Astrocyte of the cerebellum (primary cell): ENCODE data around the gene TMEM185B.
"Not testable (repeated sequence)": the region's sequence is repeated elsewhere in the genome, so short reads cannot be mapped to it uniquely, and the experiment has no call there.

Source experiments
- DNase-seq: peaks from one replicate; pipeline ENCODE4 v3.0.0-alpha.2; 2011; ENCODE audit warnings: low read depth
- H3K4me3 ChIP-seq: 2 replicates; pipeline ENCODE4 v1.5.1; 2011; ENCODE audit warnings: mild to moderate bottlenecking, low read depth, low read length, moderate library complexity
- CTCF ChIP-seq: IDR thresholded peaks from 2 replicates; pipeline ENCODE4 v1.5.1; 2012; ENCODE audit warnings: low read length, low read depth, moderate library complexity, mild to moderate bottlenecking; ENCODE audit errors: missing control alignments
- in situ Hi-C: cut with HindIII; loops from 2 replicates; pipeline ENCODE4 v1.10.0; 2017; ENCODE audit warnings: low sequenced_read_pairs

The TMEM185B gene

GRCh38 chr2:120239488-120240287 lies 16.5 kb upstream of the TMEM185B start:
- no peak overlapping the region for H3K4me3 ChIP-seq
- TF ChIP-seq CTCF = peak; percentile 4
- DNase-seq = peak; percentile 78
- in situ Hi-C loops = no loop called here

DNA sequence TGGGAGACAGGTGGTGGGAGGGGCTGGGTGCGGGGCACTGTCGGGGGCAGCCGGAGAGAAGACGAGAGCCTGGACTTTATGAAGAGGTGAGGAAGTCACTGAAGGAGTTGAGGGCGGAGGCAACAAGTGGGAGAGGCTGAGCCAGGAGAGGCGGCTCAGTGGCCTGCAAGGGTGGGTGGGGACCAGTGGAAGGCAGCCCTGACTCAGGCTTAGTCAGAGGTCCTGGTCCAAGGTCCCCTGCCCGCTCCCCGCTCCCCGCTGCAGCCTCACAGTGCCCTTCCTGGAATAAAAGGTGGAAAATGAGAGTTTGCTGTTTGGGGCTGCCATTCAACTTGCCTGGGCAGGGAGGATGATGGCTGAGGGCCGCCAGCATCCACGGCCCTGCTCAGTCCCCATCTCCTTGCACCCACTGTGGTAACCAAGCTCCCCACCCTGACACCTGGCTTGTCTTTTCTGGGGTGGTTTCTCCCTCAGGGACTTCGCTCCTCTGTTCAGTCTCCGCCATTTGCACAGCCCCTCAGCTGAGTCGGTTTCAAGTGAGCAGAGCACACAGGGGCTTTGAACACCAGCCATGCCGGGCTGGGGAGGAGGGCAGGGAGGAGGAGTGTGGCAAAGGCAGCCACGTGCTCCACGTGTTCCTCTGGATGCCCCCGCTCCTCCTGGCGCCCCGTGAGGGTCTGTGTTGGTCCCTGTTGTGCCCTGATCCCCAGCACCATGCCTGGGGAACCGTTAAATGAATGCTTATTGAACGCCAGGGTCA lies 15.7 kb upstream of the TMEM185B start:
- TF ChIP-seq CTCF = no peak
- no peak for DNase-seq
- H3K4me3 ChIP-seq = no peak overlapping the region
- in situ Hi-C loops = no loop called here

GRCh38 chr2:120237491-120237902 lies 14.3 kb upstream of the TMEM185B start:
- DNase-seq = peak; percentile 51
- TF ChIP-seq CTCF = no peak
- in situ Hi-C loops = no loop called here
- no peak overlapping the region for H3K4me3 ChIP-seq

GRCh38 chr2:120236791-120237190 lies 13.6 kb upstream of the TMEM185B start:
- in situ Hi-C loops = no loop called here

GRCh38 chr2:120236316-120236715 lies 13.1 kb upstream of the TMEM185B start:
- no peak for TF ChIP-seq CTCF
- H3K4me3 ChIP-seq = no peak overlapping the region
- DNase-seq = no peak
- in situ Hi-C loops = no loop called here

More at GRCh38 chr2:120236791-120237190, 13.6 kb upstream of the TMEM185B start:
- DNase-seq = no peak
- no peak overlapping the region for H3K4me3 ChIP-seq
- no peak for TF ChIP-seq CTCF

DNA sequence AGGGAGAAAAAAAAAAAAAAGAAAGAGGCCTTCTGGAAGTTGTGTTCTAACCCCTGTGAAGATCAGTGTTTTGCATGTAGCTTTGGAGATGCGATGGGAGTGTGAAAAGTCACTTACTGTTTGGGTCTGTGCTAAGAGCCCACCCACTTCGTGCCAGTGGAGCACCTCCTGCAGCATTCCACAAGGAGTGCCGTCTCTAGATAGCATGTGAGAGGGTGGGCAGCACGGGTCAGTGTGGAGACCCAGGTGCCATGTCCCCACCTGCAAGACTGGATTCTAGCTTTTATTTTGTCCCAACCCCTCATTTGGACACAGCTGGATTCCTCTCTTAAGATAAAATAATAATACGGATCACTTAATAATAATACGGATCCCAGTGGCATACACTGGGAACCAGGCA lies 12.5 kb upstream of the TMEM185B start:
- no peak for DNase-seq
- no peak overlapping the region for H3K4me3 ChIP-seq
- TF ChIP-seq CTCF = no peak
- in situ Hi-C loops = no loop called here

DNA sequence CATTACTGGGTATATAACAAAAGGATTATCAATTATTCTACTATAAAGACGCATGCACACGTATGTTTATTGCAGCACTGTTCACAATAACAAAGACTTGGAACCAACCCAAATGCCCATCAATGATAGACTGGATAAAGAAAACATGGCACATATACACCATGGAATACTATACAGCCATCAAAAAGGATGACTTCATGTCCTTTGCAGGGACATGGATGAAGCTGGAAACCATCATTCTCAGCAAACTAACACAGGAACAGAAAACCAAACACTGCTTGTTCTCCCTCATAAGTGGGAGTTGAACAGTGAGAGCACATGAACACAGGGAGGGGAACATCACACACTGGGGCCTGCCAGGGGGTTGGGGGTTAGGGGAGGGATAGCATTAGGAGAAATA lies 12.0 kb upstream of the TMEM185B start:
- in situ Hi-C loops = not testable (repeated sequence)

More for the DNA sequence above, 12.0 kb upstream of the TMEM185B start:
- DNase-seq, H3K4me3 ChIP-seq: not testable (repeated sequence)
